K562 (cell line): Measurements from ENCODE around the gene CPVL. TPM values are rescaled to one million over a fixed set of nuclear protein-coding genes. Genes with fewer than 3 reads are reported as not detected.

Source experiments
- ATAC-seq: fragments of 200-7000 bp; cut with Tn5 transposase; 3 replicates; pipeline ENCODE4 v1.9.1; 2020; ENCODE audit warnings: moderate library complexity
- BruUV-seq: library from RNA; stranded (reverse); fragments of 400-500 nt; replicated peaks from 2 replicates; lab custom pipeline; 2021; lab: Mats Ljungman, UMichigan
- CTCF ChIA-PET: fragments of 300-600 bp; formaldehyde crosslinking; extraction: SDS; loops from one replicate; lab custom pipeline; 2021; ENCODE audit warnings: low intra/inter-chr PET ratio; lab: Yijun Ruan, JAX
- POLR2A ChIA-PET: fragments of 300-600, 350-650 bp; sonication (Branson Sonifier 250); formaldehyde crosslinking; extraction: SDS; loops from one replicate; lab custom pipeline; 2021; ENCODE audit warnings: antibody characterized with exemption, inconsistent platforms; lab: Yijun Ruan, JAX
- DNase-seq, 4 experiments: peaks; one replicate each; pipeline versions ENCODE4 v3.0.0 to v3.0.0-alpha.2; 2011 to 2018; ENCODE audit warnings: low spot score in 3 of 4, mixed read lengths in 3 of 4; ENCODE audit errors: extremely low read depth in 1 of 4
- FAIRE-seq: peaks from 2 replicates; lab custom pipeline; 2011; peaks lifted over from hg19 to GRCh38; lab: Jason Lieb, UNC
- H2AFZ ChIP-seq: 2 replicates; pipeline ENCODE4 v1.6.0; 2011; ENCODE audit warnings: low read depth, low read length, control low read depth, inconsistent platforms
- H3K27ac ChIP-seq: fragments of 200-600 bp; 3 replicates; pipeline ENCODE4 v1.8.0; 2011; ENCODE audit warnings: low read depth, mild to moderate bottlenecking, control low read depth, inconsistent platforms, low read length, moderate library complexity, mixed read lengths; ENCODE audit errors: extremely low read depth
- H3K27me3 ChIP-seq, 2 experiments: fragments of 300-600 bp in 1 of 2; 2 replicates in 1 of 2; 3 replicates in 1 of 2; pipeline versions ENCODE4 v1.6.0 to v1.8.0; 2011; ENCODE audit warnings: inconsistent platforms in 2 of 2, low read length in 2 of 2, mild to moderate bottlenecking in 1 of 2, mixed read lengths in 1 of 2, moderate library complexity in 1 of 2; ENCODE audit not compliant: control insufficient read depth in 2 of 2, insufficient read depth in 2 of 2
- H3K36me3 ChIP-seq: fragments of 300-600 bp; 3 replicates; pipeline ENCODE4 v1.8.0; 2011; ENCODE audit warnings: mild to moderate bottlenecking, low read length, inconsistent platforms; ENCODE audit not compliant: control insufficient read depth, insufficient read depth
- H3K4me1 ChIP-seq, 2 experiments: fragments of 200-600 bp in 1 of 2; replicated peaks in 1 of 2; 2 replicates in 1 of 2; 3 replicates in 1 of 2; pipeline versions ENCODE4 v1.5.1 to v1.8.0; 2011; ENCODE audit warnings: inconsistent platforms in 2 of 2, low read length in 2 of 2, mild to moderate bottlenecking in 1 of 2, mixed read lengths in 1 of 2, moderate library complexity in 1 of 2; ENCODE audit not compliant: control insufficient read depth in 2 of 2, insufficient read depth in 2 of 2
- H3K4me2 ChIP-seq: 2 replicates; pipeline ENCODE4 v1.6.1; 2011; ENCODE audit warnings: low read length, control low read depth, inconsistent platforms, mixed read lengths; ENCODE audit not compliant: insufficient read depth
- H3K4me3 ChIP-seq: fragments of 200-600 bp; sonication (generic), shearing (Covaris generic); 2 replicates; pipeline ENCODE4 v1.5.1; 2016; ENCODE audit warnings: control low read depth, inconsistent platforms
- H3K79me2 ChIP-seq: fragments of 200-600 bp; 3 replicates; pipeline ENCODE4 v1.8.0; 2011; ENCODE audit warnings: low read length, inconsistent platforms; ENCODE audit not compliant: control insufficient read depth, insufficient read depth
- H3K9ac ChIP-seq, 2 experiments: 2 replicates each; pipeline versions ENCODE4 v1.6.0 to v1.6.1; 2011; ENCODE audit warnings: low read depth in 2 of 2, low read length in 2 of 2, control low read depth in 1 of 2, inconsistent platforms in 1 of 2, mild to moderate bottlenecking in 1 of 2, mixed read lengths in 1 of 2; ENCODE audit not compliant: insufficient read depth in 1 of 2
- H3K9me1 ChIP-seq: one replicate; pipeline ENCODE4 v1.6.0; 2011; ENCODE audit warnings: inconsistent platforms, mild to moderate bottlenecking, low read length, moderate library complexity; ENCODE audit not compliant: control insufficient read depth, insufficient read depth
- H3K9me3 ChIP-seq: replicated peaks from 2 replicates; pipeline ENCODE4 v1.5.1; 2011; ENCODE audit warnings: low read depth, low read length, inconsistent platforms; ENCODE audit not compliant: control insufficient read depth, insufficient read depth
- H4K20me1 ChIP-seq: replicated peaks from 2 replicates; pipeline ENCODE4 v1.6.1; 2011; ENCODE audit warnings: low read length, inconsistent platforms, mixed read lengths; ENCODE audit not compliant: control insufficient read depth, insufficient read depth
- MYBL2 ChIP-seq, 2 experiments: fragments of 450-650 bp in 1 of 2; sonication (generic) in 1 of 2; formaldehyde crosslinking in 1 of 2; IDR thresholded peaks; 2 replicates each; pipeline versions ENCODE4 v1.6.1 to v1.8.1; 2017 to 2022; ENCODE audit warnings: borderline replicate concordance in 1 of 2, inconsistent platforms in 1 of 2, low read depth in 1 of 2, mild to moderate bottlenecking in 1 of 2, missing genetic modification reagents in 1 of 2, moderate library complexity in 1 of 2
- ZNF197 ChIP-seq: fragments of 200-800 bp; sonication (Bioruptor generic); IDR thresholded peaks from 2 replicates; pipeline ENCODE4 v1.6.1; 2016; ENCODE audit warnings: low read depth, missing genetic modification characterization, missing compliant biosample characterization
- WGBS: fragments of 100-300 bp; shearing (Covaris generic); methylation state at CpG from one replicate; pipeline ENCODE4 v1.1.6; 2016; ENCODE audit warnings: low coverage, mixed read lengths; ENCODE audit not compliant: insufficient coverage; ENCODE audit errors: missing lambda C conversion rate; 5-methylcytosine and 5-hydroxymethylcytosine counted together
- in situ Hi-C: fragments of 300-500 bp; cut with MboI; formaldehyde crosslinking; loops from 4 replicates; pipeline ENCODE4 v1.15.0; 2018; ENCODE audit warnings: inconsistent platforms, mixed read lengths
- intact Hi-C: fragments of 100-400 bp; cut with micrococcal nuclease; formaldehyde crosslinking; loops from 2 replicates; pipeline ENCODE4 v1.14.2; 2022
- polyA plus RNA-seq, 8 experiments: library from polyadenylated mRNA; depleted of rRNA in 4 of 8; stranded (reverse) in 5 of 8; unstranded in 3 of 8; fragments of >200 nt; fragmentation: Nextera tagmentation in 2 of 8; fragmentation: Illumina TruSeq in 1 of 8; extraction: Ambion mirVana in 2 of 8; extraction: Trizol in 1 of 8; gene quantifications; 2 replicates each; pipeline versions ENCODE4 v1.2.1 to v1.2.3, GENCODE V29; 2011 to 2014; ENCODE audit warnings: inconsistent platforms in 1 of 8, missing spikeins in 1 of 8
- total RNA-seq, 7 experiments: library from RNA; depleted of rRNA in 6 of 7; stranded (reverse); fragments of >200 nt in 6 of 7; fragmentation: Illumina TruSeq in 2 of 7; extraction: Trizol in 2 of 7; gene quantifications; 2 replicates each; pipeline versions ENCODE4 v1.2.1 to v1.2.3, GENCODE V29; 2011 to 2021; ENCODE audit warnings: low replicate concordance in 1 of 7
- TF ChIP-seq, protein P1 (sequence below): fragments of 450-650 bp; formaldehyde crosslinking; IDR thresholded peaks from 2 replicates; pipeline ENCODE4 v1.4.0; 2022; ENCODE audit warnings: mild to moderate bottlenecking, moderate library complexity
- TF ChIP-seq, protein P2 (sequence below): fragments of 250-450 bp; sonication (Bioruptor Pico); IDR thresholded peaks from 2 replicates; pipeline ENCODE4 v1.9.0; 2021; ENCODE audit warnings: mild to moderate bottlenecking
- TF ChIP-seq, protein P3 (sequence below): fragments of 450-650 bp; IDR thresholded peaks from 2 replicates; pipeline ENCODE4 v1.6.1; 2016; ENCODE audit warnings: missing biosample characterization, missing genetic modification characterization
- TF ChIP-seq, protein P4 (sequence below), 3 experiments: fragments of 200-800 bp in 1 of 3; fragments of 250-450 bp in 1 of 3; fragments of 450-650 bp in 1 of 3; sonication (Bioruptor Pico) in 1 of 3; sonication (Bioruptor generic) in 1 of 3; formaldehyde crosslinking in 1 of 3; IDR thresholded peaks; 2 replicates each; pipeline versions ENCODE4 v1.6.1 to v1.8.0; 2016 to 2022; ENCODE audit warnings: mild to moderate bottlenecking in 2 of 3, missing genetic modification characterization in 2 of 3, missing compliant biosample characterization in 1 of 3, moderate library complexity in 1 of 3
- TF ChIP-seq, protein P5 (sequence below): fragments of 450-650 bp; IDR thresholded peaks from 2 replicates; pipeline ENCODE4 v1.6.1; 2018; ENCODE audit warnings: mild to moderate bottlenecking, low read depth; ENCODE audit not compliant: partially characterized antibody

The CPVL gene
- total and polyA plus RNA-seq, 9 of the 15 experiments (the other 6 are each of a cell fraction or from before 2014, with no cell fraction given) = 0.89 to 2.4 (median 1.5) TPM

DNA sequence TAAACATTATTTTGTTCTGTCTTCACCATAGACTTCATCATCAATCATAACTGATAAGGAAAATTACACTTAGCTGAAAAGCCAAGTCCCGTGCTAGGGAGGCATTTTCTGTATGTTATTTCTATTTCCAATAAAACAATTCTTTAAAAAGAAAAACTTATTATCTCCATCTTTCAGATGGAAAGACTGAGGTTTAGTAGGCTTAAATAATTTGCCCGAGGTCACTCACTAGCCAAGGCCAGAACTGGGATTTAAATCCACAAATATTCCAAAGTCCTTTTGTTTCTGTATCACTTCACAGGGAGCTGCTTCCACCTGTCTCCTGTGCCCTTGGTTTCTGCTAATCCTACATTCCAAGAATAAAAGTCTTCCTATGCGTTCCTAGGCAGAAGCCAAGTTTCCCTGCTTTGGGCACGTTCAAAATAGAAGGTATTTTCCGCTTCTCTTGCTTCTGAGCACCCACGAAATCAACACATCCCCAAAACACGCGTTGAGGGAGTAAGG, 732 bp downstream of the CPVL start:
- Histone ChIP-seq H3K27ac (no peak overlapping the region), H2AFZ (no peak overlapping the region), H3K9me1 (no peaks in the 10 kb centered on the region), H3K36me3 (no peaks in the 10 kb centered on the region), H3K79me2 (no peaks in the 10 kb centered on the region), H3K27me3 (peaks cover 7 to 25% of the 10 kb centered on the region in 2 experiments; a peak in 2 of 5 replicates), H3K4me1 (peaks cover 0 to 4% of the 10 kb centered on the region in 2 experiments; a peak in 2 of 5 replicates), H3K4me3 (no peak overlapping the region), H3K9me3 (no peaks in the 10 kb centered on the region), H3K9ac (no peak overlapping the region), H3K4me2 (no peak overlapping the region), H4K20me1 (no peaks in the 10 kb centered on the region; the same call in 1 of the 2 replicates)
- ChIA-PET POLR2A (no interaction called here), CTCF (no interaction called here)
- no peak for ATAC-seq
- intact Hi-C loops = no loop called here
- no peak for DNase-seq
- in situ Hi-C loops = no loop called here
- no TSS peak for BruUV-seq
- under 1% methylated on average over 8 of the region's 8 CpGs for WGBS
- TF ChIP-seq, protein P1, sequence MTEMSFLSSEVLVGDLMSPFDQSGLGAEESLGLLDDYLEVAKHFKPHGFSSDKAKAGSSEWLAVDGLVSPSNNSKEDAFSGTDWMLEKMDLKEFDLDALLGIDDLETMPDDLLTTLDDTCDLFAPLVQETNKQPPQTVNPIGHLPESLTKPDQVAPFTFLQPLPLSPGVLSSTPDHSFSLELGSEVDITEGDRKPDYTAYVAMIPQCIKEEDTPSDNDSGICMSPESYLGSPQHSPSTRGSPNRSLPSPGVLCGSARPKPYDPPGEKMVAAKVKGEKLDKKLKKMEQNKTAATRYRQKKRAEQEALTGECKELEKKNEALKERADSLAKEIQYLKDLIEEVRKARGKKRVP (CRISPR knock-in tag) = no peak
- TF ChIP-seq MYBL2 (IDR thresholded peaks at IDR 0.05; ENCODE audit: low read depth) = no peak
- no peak for TF ChIP-seq MYBL2 (CRISPR knock-in tag; IDR thresholded peaks at IDR 0.05; ENCODE audit: borderline replicate concordance)
- no peak for TF ChIP-seq ZNF197 (CRISPR knock-in tag)
- TF ChIP-seq, protein P2, sequence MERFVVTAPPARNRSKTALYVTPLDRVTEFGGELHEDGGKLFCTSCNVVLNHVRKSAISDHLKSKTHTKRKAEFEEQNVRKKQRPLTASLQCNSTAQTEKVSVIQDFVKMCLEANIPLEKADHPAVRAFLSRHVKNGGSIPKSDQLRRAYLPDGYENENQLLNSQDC (CRISPR knock-in tag) = no peak
- TF ChIP-seq, protein P3, sequence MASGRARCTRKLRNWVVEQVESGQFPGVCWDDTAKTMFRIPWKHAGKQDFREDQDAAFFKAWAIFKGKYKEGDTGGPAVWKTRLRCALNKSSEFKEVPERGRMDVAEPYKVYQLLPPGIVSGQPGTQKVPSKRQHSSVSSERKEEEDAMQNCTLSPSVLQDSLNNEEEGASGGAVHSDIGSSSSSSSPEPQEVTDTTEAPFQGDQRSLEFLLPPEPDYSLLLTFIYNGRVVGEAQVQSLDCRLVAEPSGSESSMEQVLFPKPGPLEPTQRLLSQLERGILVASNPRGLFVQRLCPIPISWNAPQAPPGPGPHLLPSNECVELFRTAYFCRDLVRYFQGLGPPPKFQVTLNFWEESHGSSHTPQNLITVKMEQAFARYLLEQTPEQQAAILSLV (tag) = no peak
- TF ChIP-seq, protein P4, sequence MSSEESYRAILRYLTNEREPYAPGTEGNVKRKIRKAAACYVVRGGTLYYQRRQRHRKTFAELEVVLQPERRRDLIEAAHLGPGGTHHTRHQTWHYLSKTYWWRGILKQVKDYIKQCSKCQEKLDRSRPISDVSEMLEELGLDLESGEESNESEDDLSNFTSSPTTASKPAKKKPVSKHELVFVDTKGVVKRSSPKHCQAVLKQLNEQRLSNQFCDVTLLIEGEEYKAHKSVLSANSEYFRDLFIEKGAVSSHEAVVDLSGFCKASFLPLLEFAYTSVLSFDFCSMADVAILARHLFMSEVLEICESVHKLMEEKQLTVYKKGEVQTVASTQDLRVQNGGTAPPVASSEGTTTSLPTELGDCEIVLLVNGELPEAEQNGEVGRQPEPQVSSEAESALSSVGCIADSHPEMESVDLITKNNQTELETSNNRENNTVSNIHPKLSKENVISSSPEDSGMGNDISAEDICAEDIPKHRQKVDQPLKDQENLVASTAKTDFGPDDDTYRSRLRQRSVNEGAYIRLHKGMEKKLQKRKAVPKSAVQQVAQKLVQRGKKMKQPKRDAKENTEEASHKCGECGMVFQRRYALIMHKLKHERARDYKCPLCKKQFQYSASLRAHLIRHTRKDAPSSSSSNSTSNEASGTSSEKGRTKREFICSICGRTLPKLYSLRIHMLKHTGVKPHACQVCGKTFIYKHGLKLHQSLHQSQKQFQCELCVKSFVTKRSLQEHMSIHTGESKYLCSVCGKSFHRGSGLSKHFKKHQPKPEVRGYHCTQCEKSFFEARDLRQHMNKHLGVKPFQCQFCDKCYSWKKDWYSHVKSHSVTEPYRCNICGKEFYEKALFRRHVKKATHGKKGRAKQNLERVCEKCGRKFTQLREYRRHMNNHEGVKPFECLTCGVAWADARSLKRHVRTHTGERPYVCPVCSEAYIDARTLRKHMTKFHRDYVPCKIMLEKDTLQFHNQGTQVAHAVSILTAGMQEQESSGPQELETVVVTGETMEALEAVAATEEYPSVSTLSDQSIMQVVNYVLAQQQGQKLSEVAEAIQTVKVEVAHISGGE (CRISPR knock-in tag; IDR thresholded peaks at IDR 0.05) = no peak
- TF ChIP-seq, protein P5, sequence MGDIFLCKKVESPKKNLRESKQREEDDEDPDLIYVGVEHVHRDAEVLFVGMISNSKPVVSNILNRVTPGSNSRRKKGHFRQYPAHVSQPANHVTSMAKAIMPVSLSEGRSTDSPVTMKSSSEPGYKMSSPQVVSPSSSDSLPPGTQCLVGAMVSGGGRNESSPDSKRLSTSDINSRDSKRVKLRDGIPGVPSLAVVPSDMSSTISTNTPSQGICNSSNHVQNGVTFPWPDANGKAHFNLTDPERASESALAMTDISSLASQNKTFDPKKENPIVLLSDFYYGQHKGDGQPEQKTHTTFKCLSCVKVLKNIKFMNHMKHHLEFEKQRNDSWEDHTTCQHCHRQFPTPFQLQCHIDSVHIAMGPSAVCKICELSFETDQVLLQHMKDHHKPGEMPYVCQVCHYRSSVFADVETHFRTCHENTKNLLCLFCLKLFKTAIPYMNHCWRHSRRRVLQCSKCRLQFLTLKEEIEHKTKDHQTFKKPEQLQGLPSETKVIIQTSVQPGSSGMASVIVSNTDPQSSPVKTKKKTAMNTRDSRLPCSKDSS = no peak
- FAIRE-seq = no peak
